ENCODE measurements around the gene NBDY.
"Not testable (repeated sequence)": the region's sequence is repeated elsewhere in the genome, so short reads cannot be mapped to it uniquely, and the experiment has no call there.

The NBDY gene, protein sequence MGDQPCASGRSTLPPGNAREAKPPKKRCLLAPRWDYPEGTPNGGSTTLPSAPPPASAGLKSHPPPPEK

DNA sequence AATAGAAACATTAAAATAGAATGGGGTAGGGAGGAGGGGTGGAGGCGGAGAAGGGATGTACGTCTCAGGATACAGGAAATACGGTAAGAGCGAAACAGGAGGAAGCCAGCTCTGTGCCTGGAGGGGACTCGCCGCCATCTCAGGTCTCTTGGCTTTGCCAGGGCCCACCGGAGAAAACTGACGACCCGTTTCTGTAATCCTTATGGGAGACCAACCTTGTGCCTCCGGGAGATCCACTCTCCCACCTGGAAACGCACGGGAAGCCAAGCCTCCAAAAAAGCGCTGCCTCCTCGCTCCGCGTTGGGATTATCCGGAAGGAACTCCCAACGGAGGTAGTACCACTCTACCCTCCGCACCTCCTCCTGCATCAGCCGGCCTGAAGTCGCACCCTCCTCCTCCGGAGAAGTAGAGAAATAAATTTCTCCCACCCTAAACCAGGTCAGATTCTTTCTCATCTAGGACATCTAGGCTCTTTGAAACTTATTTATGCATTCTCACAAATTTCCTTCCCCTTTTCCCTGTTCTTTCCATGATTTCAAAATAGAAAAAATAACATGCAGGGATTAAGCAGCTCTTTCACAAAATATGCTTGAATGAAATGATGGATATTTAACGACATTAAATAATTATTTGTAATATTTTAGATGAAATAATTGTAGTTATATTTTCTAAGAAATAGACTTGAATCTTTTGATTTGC lies at the start of gene NBDY:
Gene NBDY, plus strand, starts transcription at position 92 of the 699 bp plus-strand sequence. Its CDS starts 111 bp downstream, at position 203.
- peak; percentile 49 to 70 for DNase-seq

DNA sequence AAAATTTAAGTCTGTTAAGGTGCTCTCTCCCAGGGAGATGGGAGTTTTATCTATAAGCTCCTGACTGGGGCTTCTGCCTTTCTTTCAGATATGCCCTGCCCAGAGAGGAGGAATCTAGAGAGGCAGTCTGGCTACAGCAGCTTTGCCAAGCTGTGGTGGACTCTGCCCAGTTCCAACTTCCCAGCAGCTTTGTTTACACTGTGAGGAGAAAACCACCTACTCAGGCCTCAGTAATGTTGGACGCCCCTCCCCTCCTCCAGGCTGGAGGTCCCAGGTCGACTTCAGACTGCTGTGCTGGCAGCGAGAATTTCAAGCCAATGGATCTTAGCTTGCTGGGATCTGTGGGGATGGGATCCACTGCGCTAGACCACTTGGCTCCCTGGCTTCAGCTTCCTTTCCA lies 24.5 kb upstream of the NBDY start:
- DNase-seq = not testable (repeated sequence)

DNA sequence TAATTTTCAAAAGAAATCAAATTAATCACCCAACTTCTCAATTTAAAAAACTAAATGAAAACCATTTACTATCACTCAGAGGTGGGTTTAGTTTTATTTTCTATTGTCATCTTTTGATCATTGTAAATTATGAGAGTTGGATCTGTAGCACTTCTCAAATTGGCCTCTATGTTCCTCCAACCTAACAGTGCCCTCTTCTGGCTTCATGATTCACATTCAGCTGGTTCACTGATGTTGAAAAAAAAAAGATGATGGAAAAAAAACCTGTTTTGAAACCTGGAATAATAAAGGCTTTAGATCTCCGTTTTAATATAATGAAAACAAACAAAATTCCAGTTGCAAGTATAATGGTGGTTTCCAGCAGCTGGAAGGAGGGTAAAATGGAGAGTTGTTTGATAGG lies 2.4 kb upstream of the NBDY start:
- DNase-seq = peak in 1 of 2 experiments; percentile 59

DNA sequence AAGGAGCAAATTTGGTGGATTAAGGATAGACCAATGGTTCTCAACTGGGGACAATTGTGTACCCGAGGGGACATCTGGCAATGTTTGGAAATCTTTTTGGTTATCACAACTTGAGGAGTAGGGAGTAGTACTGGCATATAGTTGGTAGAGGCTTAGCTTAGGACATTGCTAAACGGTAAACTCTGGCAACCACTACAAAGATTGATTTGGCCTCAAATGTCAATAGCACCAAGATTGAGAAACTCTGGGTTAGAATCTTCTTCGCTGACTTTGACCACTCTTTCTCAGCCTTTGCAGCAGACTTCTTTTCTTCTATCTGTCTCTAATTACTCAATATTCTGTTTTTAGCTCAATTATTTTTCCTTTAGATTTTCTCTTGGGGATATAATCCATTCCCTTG lies 1.5 kb upstream of the NBDY start:
- no peak for DNase-seq

DNA sequence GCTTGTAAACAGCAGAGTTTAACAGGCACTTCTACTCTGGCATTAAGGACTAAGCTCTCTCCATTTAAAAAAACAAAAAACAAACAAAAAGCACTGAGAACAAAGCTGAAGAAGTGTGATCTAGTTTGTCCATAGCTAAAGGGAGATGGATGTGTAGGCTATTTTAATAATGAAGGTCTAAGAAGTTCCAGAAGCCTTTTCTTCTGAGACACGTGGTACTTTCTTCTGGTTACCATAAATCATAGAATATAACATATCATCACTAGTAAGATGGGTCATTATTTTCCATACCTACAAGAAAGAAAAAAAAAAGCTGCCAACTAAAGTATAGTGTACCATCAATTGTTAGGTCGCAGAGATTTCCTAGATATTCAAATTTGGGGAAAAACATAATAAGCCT lies 722 bp upstream of the NBDY start:
- peak in 1 of 2 experiments; percentile 27 for DNase-seq

DNA sequence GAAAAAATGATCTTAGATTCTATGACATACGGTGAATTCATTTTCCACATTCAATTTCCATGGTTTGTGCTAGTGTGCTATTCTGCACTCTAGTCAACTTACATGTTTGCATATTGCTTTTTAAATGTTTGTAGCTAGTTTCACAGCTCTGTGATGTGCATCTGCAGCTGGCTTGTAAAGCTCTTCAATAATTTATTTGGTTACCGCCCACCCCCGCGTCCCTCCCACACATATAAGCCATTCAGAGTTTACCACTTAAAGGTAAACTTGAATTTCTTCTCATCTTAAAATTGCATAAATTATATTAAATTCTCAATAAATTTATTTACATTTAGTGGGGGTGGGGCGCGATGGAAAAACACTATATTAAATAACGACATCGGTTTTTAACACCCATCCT lies 291 bp upstream of the NBDY start:
- DNase-seq = peak; percentile 32 to 60

DNA sequence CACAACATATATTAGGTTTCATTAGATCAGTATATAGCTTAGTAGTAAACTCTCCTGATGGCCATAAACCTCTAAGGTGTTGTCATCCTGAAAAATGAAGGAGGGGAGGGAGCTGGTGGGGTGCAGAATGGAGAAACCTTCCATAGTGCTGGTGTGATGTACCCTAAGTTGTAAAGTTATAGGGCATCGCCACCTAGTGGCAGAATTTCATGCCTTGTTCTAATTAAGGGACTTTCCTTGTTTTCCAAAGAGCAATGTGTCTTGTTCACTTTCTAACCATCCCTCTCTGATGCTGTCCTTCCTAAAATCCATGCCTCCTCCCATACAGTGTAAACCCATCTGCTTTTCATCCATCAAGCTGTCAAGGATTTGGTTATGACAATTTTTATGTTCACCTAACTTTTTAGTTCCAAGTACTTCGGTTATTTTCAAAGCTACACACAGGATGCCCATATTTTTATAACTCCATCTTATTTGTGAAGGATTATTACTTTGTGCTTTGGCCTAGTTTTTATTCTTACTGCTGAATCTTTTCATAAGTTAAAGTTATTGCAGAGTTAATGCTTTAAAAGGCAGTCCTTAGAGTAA lies 4.5 kb downstream of the NBDY start:
- DNase-seq = peak; percentile 24 to 63

DNA sequence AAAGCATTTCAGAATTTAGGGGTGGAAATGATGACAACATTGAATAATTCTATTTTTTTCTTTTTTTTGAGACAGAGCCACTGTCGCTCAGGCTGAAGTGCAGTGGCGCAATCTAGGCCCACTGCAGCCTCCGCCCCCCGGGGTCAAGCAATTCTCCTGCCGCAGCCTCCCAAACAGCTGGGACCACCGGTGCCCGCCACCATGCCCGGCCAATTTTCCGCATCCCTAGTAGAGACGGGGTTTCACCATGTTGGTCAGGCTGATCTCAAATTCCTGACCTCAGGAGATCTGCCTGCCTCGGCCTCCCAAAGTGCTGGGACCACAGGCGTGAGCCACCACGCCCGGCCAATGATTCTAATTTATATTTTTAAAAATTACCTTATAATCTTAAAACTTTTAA lies 7.2 kb downstream of the NBDY start:
- no peak for DNase-seq

DNA sequence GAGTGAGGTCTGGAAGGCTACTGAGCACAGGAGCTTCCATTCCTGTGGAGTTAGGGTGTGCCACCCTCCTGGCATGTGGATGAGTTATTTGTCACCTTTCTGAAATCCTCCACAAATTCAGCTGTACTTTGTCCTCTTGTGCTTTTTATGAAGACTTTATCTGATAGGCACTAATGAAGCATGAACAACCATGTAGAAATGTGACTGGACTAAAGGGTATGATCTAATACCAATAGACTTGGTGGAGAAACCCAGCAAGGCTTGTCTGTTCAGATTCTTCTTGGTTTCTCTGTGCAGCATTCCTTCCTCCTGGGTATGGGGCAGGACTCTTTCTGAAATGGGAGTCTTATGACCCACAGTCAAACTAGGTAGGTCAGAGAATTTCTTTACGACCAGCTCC lies 9.6 kb downstream of the NBDY start:
- no peak for DNase-seq

DNA sequence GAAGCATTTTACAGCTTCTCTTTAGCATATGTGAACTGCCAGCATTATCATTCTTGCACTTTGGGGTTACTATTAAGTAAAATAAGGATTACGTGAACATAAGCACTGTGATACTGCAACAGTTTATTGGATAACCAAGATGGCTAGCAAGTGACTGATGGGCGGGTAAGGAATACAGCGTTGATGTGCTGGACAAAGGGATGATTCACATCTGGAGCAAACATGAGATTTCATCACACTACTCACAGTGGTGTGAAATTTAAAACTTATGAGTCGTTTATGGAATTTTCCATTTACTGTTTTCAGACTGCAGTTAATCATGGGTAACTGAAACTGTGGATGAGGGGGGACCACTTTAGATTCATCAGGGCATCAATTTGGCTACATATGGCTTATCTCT lies 16.0 kb downstream of the NBDY start:
- DNase-seq = no peak

DNA sequence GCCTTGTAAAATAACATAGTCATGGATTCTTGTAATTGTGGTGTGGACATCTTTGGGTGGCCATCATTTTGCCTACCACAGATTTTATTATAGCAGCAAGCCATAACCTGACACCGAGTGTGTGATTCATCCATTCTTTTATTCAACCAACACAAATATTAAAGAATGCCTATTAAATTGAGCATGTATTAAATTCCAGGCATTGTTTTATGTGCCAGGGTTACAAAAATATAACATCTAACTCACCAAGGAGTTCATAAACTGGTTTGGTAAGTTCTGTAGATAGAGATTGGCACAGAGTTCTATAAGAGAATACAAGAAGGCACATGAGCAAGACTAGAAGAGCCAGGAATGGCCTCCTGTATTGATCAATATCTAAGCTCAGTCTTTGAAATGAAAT lies 18.0 kb downstream of the NBDY start:
- no peak for DNase-seq

DNA sequence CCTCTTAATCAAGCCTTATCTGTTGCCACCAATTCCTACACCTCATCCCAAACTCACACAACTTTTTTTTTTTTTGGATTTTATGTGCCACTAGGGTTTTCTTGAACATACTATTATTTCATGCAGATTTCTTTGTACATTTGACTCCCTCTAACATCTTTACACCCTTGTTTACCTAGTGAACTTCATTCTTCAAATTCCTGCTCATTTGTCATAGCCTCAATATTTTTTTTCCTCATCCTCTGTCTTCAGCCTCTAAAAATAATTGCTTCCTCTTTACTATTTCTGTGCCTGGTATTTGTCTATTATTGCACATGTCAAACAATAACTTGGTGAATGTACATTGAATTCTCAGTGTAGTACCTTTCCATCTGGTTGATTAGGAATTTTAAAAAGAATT lies 22.0 kb downstream of the NBDY start:
- DNase-seq = no peak

DNA sequence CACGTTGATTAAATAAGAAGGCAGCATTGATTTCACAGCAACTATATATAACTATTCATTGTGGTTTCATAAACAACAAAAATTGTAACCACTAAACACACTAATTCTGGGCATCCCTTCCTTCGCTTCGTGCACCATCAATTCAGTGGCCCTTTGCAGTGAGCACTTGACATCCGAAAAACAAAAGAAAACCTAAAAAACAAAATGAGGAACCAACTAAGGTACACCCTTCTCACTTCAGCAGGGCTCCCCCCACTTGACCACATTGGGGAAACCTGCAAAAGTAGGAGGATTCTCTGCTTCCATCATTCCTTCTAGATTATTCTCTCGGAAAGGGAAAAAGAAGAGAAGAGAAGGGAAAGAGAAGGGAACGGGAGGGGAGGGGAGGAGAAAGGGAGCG lies 28.3 kb downstream of the NBDY start:
- no peak for DNase-seq

DNA sequence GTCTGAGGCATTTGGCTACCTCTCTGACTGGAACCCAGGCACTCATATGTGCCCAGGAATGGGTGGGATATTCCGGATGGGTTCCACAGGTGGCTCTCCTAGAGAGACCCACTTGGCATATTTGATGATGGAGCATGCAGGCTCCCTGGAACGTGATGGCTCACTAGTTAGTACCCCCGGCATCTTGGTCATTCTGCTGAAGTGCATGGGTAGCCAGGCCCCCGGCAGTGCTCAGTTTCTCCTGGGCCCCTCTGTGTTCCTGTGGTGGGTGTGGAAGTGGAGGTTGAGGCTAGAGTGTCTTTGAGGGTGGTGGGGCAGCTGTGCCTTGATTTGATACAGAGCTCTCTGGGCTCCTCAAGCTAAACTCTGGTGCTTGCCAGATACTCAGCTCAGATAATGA lies 29.4 kb downstream of the NBDY start:
- no peak for DNase-seq

DNA sequence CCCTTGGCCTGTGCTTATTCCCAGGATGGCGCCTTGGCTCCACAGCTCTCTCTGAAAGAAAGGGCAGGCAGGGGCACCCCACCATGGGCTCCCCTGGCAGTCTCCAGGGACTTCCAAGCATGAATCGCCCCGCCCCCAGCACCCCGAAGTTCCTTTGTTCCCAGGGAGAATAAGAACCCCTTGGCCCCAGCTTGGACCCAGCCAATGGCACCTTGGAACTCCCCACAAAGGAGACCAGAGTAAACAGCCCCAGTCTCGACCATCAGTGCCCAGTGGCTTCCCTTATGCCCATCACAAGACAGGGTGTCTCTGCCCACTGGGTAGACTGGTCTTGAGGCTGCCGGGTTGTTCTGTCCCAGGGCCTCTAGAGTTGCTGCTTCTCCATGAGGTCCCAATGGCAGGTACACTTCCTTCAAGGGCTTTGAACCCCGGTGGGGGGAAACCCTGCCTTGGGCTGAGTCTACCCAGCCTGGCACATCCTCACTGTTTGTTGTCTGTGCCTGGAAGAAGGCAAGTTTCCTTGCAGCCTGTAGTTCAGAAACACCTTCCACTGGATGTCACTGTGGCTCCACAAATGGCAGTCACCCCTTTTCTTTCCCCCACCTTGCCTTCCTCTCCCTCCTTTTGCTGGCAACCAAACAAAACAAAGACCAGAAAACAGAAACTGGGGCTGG lies 30.8 kb downstream of the NBDY start:
- DNase-seq = no peak

DNA sequence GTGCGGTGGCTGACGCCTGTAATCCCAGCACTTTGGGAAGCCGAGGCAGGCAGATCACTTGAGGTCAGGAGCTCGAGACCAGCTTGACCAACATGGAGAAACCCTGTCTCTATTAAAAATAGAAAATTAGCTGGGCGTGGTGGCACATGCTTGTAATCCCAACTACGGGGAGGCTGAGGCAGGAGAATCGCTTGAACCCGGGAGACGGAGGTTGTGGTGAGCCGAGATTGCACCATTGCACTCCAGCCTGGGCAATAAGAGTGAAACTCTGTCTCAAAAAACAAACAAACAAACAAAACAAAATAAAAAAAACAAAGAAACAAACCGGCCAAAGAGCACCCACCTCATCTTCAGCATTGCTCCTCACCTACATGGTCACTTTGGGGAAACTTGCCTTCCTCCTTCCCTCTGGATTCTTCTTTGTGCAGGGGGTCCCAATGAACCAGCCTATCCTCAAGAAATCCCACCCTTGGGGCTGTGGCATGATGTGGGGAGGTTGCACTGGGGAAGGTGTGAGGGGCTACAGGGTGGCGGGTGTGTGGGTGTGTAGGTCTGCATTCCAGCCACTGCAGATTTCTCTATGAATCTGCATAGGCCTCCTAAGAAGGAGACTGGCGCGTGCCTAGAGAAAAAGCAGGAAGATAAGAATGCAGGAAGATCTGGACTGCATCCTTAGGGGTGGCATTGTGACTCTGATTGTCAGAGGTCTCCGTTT lies 31.5 kb downstream of the NBDY start:
- not testable (repeated sequence) for DNase-seq

DNA sequence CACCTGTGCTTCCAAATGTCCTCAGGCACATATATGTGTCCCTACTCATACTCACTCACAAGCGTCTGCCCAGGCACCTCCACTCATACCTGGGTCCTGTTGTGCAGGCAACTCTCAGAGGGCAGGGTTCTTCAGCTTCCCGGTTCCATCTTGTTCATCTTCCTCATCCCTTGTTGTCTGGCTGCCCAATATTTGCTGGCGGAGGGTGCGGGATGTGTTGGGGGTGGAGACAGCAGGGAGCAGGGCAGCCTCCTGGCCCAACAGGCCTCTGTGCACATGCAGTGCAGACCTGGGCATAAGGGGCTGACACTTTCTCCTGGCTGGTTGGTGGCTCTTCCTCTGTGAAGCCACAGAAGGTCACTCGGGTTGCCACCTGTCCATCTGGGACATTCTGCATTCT lies 32.1 kb downstream of the NBDY start:
- no peak for DNase-seq

DNA sequence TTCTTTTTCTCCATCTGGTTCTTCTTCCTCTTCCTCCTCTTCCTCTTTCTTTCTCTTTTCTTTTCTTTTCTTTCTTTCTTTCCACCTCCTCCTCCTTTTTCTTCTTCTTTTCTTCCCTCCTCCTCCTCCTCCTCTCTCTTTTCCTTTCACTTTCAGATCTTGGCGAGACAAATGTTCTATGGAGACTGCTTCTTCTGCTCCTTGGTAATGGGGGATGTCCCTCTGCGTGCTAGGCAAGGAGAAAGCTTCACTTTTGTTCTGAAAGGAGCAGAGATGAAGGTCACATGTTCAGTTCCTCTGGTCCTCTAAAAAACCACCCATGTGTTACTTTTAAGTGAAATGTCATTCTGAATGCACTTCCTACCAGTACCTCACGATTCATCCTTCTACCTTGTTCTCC lies 33.2 kb downstream of the NBDY start:
- no peak for DNase-seq

DNA sequence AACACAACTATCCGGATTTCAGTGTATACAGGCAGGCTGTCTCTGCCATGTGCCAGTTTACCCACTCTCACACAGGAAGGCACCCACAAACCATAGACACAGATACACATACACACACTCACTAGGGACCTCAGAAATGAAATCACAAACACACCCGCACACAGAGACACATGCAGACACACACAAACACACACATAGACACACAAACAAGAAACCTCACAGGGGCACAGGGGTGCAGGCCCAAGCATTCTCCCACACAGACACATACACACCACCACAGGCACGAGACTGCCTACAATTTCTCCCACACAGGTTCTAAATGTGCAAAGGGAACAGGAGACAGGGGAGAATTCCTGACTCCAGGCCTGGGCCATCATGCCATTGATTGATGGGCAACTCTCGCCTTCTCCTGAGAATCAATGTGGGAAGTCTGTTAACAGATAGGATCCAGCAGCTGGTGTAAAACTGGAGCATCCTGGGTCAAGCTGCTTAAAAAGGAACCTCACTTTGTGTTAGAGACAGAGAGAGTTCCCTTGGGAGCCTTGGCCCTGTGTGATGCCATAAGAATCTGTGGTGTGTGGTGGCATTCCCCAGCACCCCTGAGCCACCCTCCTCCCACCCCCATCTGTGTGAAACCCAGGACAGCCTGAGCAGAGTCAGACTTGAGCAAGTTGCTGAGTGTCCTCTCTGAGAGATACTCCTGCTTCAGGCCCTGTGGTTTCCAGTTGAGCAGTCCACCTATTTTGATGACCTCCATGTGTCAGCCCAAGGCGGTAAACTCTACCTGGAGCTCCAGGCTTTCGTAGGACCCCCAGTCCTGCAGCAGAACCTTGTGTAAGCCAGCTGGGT lies 33.9 kb downstream of the NBDY start:
- DNase-seq = no peak

DNA sequence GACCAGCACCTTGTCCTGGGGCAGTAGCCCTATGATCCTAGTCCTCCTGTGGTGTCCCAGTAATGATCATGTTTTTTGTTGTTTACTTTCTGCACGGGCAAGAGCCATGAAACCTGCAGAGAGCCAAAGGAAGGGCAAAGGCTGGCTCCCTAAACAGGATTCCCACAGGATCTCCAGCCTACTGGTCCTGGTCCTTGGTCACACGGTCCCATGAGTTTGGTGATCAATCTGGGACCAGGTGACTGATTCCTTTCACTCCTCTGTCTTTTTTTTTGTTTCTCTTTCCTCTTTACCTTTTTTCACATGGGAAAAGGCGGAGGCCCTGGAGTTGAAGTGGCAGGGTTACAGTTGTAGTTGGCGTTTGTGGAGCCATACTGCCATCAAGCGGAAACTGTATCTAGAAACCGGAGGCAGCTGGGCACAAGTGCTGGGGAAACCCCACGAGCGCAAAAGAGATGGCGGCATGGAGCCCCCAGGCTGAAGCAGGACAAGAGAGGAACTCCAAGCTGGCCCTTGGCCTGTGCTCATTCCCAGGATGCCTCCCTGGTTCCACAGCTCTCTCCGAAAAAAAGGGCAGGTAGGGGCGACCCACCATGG lies 34.6 kb downstream of the NBDY start:
- DNase-seq = no peak

DNA sequence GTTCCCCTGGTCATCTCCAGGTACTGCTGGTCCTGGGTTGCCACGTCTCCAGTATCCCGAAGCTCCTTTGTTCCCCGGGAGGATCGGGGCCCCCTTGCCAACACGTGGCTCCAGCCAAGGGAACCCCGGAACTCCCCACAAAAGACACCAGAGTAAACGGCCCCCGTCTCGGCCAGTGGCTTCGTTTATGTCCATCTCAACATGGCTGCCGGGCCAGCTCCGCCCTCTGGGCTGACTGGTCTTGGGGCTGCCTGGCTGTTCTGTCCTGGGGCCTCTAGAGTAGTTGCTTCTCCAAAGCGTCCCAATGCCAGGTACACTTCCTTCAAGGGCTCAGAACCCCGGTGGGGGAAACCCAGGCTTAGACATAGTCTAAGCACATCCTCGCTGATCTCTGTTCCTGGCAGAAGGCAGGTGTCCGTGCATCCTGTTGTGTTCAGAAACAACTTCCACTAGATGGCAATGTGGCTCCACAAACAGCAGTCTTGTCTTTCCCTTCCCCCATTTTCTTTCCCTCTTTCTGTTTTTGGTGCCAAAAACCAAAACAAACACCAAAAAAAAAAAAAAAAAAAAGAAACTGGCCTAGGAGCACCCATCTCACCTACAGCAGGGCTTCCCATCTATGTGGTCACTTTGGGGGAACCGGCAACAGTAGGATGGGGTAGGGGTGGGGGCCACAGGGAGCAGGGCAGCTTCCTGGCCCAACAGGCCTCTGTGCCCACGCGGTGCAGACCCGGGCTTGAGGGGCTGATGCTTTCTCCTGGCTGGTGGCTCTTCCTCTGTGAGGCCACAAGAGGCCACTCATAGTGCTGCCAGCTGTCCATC lies 35.3 kb downstream of the NBDY start:
- DNase-seq = no peak
